Stimulated activated CD4-positive, alpha-beta T cell treated with anti-CD3 and anti-CD28 coated beads, Interleukin-15, amount 100 ng/mL, for 1 hour (primary cell): ENCODE data around the gene GXYLT2.
"Not testable (repeated sequence)": the region's sequence is repeated elsewhere in the genome, so short reads cannot be mapped to it uniquely, and the experiment has no call there.

Experiments used
- DNase-seq, 2 donors: peaks; one replicate each; pipeline ENCODE4 v3.0.0-alpha.2; 2020; ENCODE audit warnings: low read depth in 1 of 2, low spot score in 1 of 2

GXYLT2 gene

DNA sequence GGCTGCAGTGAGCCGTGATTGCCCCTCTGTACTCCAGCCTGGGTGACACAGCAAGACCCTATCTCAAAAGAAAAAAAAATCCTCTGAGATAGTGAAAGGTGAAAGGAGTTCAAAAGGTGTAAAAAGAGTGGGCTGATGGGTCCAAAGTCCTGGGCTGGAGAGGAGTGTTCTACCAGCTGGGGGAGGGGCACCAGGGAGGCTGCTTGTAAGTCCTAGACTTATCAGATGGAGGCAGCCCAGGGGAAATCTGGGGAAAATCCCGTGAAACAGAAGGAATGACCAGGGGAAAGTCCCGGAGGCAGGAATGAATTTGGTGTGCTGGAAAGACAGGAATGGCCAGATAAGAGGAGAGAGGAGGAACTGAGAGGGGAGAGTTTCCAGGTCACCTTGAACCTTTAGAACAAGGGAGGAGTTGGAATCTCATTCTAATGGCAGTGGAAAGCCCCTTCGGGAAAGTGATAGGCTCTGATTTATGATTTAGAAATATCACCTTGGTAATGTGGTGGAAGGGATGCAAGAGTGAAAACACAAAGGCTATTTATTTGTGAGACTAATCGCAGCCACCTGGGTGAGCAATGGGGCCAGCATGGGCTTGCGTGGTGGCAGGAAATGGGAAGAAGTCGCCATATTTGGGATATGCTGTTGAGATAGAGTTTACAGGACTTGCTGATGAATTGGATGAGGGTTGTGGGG, 85.3 kb downstream of the GXYLT2 start:
- DNase-seq = no peak

DNA sequence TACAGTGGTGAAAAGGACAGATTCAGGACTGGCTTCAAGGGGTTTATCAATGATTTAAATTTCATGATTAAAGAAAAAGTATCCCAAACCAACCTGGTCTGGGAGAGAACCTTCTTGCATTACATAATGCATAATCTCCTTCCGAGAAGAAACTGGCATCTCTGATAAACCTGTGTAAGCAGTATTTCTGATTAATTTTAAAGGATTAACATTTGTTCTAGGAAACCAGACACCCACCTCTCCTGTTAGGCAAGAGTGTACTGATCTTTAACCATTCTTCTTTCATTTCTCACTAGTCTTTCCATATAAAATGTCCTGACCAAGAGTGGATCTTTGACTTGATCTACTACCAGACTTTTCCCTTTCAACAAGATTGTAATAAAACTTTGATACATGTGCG, 85.9 kb downstream of the GXYLT2 start:
- no peak for DNase-seq

DNA sequence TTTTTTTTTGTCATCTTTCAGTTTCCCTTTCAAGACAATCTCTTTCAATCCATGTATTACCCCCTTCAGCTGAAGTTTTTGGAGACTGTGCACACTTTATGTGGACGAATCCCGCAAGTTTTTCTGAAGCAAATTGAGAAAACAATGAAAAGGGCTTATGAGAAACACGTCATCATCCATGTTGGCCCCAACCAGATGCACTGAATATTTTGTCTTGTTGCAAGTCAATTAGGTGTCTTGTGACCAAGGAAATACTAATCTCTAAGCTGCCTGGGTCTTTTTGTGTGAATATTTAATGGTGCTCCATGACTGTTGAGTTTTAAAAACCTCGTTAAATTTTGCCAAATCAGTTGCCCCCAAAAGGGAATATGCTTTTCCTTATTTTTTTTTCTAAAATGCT, 87.1 kb downstream of the GXYLT2 start:
- no peak for DNase-seq

DNA sequence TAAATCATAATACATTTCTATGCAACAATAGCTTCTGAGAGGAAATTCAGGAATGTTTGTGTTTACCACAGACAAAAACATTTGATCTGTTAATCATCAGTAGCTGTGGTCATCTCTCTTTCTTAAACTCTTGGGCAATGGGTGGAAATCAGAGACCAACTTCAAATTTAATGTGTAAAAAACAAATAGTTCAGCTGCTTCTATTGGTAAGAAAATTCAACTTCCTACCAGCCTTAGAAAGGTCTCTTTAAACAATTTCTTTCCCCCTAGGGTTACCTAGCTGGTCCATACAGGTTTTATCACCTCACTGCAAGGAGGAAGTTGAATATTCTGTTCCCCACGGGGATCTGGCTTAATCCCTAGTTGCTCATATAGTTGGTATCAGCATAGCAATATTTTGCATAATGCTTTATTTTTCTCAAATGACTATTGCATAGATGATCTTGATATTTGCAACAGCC, 88.5 kb downstream of the GXYLT2 start:
- no peak for DNase-seq

DNA sequence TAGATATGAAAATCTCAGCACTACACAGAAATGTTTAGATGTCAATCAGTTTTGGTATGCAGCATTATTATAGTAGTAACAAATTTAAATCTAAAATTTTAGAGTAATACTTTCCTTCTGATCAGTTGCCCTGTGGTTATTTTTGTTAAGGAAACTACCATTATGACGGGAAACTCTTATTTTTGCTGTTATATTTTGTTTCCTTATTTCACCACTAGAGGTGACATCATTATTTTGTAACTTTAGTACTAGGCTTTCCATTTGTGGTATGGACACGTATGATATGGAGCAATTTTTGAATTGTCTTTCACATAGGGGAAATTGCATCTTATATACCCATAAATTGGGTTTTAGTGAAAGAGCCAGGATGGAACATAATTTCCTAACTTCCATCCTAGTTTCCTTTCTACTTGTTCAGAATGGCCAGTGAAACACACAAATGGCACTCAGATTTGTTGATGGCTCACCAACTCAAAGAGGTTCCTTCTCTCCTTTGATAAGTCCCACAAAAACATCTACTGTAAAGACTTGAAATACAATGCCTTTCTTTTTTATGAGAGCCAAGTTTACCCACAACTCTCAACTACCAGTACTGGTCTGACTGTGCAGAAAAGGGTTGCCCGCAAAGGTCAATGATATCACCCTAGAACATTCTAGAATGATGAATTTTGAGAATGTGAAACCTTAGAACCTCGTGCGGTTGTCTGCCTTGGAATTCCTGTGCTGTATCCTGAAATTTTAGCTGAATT, 89.4 kb downstream of the GXYLT2 start:
- no peak for DNase-seq

DNA sequence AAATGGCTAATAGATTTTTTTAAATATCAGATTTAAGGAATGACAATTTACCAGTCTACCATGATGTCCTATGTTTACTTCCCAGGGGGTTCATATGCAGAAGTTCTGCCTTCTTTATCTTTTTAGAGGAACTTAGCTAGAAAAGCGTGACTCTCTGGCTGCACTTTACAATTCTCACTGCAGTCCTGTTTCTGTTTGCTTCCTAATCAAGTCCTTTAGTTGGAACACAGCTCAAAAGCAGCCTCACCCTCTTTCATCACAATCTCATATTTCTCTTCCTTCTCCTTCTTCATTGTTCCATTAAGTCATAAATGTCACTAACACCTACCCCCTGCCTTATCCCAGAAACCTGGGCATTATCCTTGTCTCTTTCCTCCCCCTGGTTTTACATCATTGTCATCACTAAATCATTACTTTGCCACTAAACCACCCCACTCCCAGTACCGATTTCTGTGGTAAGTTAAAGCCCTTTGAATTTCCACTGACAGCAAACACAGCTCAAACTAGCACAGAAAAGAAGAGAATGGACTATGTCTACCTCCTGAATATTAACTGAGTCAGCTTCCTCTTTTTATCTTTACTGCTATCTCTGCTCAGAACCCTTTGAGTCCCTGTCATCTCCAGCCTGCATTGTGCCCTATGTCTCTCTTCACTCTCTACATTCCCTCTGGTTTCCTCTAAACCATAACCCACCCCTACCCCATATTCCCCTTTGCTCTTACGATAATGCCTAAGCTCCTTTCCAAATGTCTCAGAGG, 94.9 kb downstream of the GXYLT2 start:
- no peak for DNase-seq

DNA sequence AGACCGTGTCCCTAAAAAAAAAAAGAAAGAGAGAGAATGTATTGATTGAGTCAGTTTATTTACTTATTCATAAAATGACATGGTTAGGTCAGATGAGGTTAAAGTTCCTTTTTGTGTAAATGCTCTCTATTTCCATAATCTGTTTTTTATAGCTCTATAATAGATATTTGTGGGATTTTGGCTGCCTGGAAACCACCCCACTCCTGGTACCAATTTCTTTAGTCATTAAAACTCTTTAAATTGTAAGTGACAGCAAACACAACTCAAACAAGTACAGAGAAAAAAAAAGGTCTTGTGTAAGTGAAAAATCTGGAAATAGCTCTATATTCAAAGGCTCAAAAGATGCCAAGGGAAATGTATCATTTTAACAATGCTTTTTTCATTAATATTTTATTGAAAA, 97.7 kb downstream of the GXYLT2 start:
- no peak for DNase-seq

DNA sequence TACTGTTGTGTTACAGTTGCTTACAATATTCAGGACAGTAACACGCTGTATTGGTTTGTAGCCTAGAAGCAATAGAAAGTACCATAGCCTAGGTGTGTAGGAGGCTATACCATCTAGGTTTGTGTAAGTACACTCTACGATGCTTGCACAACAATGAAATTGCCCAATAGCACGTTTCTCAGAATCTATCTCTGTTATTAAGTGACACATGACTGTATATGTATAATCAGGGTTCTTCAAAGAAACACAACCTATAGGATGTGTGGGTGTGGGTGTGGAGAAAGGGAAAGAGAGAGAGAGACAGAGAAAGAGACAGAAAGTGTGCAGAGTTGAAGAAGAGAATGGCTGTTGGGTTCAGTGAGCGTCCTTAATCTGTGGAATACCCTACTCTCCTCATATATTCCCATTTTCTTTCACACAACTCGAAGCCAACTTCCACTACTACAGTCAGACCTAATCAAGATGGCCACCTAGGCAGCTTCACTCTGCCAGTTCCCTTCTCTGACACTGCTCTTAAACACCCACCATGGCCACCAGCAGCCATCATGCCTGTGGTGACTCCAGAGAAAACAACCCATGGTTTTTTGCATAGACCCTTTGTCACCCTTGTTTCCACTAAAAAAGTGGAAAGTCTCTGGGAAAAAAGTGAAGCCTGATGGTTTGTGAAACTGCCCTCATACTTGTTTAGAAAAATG, 103.0 kb downstream of the GXYLT2 start:
- no peak for DNase-seq

DNA sequence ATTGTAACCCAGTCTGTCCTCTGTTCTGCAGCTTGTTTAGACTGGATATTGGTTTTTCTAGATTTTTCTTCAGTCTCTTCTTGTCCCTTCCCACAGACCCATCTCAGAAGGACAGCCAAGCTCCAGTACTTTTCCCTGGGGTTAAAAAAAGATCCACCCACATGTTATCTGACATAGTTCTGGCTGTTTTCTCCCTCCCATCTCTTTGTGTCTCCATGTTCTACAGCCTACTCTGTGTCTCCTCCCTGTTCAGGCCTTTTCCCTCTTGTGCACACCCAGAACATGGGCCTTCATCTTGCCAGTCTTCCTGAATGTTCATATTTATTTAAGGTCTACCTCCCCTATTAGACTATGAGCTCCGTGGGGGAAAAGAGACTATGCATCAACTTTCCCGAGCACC, 103.7 kb downstream of the GXYLT2 start:
- no peak for DNase-seq

DNA sequence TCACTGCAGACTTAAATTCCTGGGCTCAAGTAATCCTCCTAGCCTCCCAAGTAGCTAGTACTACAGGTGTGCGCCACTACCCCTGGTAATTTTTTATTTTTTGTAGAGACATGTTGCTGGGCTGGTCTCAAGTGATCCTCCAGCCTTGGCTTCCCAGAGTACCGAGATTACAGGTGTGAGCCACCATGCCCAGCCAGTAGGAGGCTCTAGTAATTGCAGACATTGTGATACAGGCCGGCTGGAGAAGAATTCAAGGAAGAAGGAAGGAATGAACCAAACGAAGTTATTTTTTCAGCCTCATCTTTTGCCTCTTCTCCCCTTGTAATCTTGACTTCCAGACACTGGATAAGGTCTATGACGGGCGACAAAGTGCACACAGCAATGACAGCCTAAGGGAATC, 105.5 kb downstream of the GXYLT2 start:
- no peak for DNase-seq

DNA sequence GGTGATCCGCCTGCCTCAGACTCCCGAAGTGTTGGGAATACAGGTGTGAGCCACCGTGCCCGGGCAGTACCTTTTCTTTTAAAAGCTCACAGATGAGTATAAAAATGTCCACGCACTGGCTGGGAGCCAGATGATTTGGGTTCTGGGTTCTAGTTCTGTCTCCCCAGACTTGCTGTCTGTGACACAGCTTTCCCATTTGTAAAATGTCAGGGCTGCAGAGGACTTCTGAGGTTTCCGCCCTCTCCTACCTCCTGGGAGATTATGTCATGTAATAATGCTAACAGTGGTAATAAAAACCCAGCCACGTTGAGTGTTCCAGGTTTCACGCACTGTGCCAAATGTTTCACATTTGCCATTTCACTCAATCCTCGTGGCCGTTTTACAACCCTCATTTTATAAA, 107.5 kb downstream of the GXYLT2 start:
- DNase-seq = no peak

DNA sequence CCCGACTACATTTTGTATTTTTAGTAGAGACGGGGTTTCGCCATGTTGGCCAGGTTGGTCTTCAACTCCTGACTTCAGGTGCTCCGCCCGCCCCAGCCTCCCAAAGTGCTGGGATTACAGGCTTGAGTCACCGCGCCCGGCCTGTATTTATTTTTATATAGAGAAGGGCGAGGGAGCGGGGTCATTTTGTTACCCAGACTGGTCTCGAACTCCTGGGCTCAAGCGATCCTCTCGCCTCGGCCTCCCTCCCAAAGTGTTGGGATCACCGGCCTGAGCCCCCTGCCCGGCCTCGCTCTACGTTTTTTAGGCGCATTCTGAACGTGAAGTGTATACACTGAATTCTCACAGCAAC, 108.3 kb downstream of the GXYLT2 start:
- DNase-seq = no peak

DNA sequence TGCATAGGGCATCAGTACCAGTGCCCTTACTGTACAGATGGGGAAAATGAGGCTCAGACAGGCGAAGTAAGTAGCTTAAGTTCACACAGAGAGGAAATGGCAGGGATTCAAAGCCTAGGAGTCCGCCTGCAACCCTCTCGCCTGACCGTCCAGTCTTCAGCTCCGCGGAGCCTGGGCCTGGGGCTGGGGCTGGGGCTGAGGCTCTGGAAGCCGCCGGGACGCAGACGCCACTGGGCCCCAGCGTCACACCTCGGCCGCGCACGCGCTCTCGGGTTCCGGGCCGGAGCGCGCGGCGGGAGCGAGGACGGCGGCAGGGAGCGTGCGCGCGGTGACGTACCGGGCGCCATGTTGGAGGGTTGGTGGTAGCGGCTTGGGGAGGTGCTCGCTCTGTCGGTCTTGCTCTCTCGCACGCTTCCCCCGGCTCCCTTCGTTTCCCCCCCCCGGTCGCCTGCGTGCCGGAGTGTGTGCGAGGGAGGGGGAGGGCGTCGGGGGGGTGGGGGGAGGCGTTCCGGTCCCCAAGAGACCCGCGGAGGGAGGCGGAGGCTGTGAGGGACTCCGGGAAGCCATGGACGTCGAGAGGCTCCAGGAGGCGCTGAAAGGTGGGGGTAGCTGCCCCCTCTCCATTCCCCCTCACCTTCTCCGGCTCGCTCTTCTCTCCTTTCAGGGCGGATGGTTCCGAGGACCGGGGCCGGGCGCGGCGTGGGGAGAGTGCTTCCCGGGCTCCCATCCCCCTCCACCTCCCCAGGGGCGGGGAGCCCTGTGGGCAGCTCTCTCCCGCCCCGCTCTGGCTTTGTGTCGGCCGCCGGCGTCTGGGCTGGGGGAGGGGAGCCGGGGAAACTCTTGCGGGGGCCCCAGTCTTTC, 108.9 kb downstream of the GXYLT2 start, which contains the start of gene PPP4R2:
Gene PPP4R2, plus strand, starts transcription at position 339 of the 861 bp plus-strand sequence. Its CDS starts 227 bp downstream, at position 566.
- DNase-seq = peak; percentile 83 to 89

DNA sequence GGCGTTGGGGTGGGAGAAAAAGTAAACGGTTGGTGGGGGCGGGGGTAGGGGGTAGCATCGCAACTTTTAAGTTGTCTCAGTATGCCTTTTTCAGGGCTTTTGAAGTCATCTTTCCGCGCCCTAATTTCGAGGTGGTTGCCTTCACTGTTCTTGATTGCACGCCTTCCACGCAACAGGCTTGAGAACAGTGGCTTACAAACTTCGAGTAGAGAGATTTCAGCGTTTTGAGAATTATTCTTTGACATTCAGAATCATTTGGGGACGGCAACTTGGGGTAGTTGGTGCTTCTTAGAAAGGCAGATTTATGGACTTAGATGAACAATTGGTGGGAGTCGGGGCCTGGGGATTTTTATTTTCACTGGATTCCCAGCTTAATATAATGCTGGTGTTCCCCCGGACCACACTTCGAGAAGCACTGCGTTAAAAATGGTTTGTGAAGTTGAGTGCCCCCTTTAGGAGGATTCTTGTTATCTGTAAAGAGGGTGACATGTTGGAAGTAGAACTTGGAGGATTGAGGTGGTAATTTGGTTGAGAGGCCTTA, 109.6 kb downstream of the GXYLT2 start:
- peak in 1 of 2 donors; percentile 3 for DNase-seq

DNA sequence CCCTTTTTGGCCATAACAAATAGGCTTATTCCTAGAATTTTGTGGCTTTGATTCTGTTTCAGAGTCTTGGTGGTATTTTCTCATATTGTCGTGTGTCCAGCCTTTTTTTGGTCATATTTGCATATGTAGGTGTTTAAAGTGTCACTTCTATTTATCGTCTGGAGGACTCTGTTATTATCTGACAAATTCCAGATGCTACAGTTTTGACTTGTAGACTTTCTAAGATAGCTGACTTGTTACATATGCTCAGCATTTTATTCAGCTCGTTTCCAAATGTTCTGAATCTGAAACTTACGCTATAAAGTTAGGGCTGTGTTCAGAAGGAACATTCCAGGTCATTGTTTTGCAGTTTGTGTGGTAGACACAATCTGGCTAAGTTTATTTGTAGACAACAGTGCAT, 110.6 kb downstream of the GXYLT2 start:
- DNase-seq = no peak

DNA sequence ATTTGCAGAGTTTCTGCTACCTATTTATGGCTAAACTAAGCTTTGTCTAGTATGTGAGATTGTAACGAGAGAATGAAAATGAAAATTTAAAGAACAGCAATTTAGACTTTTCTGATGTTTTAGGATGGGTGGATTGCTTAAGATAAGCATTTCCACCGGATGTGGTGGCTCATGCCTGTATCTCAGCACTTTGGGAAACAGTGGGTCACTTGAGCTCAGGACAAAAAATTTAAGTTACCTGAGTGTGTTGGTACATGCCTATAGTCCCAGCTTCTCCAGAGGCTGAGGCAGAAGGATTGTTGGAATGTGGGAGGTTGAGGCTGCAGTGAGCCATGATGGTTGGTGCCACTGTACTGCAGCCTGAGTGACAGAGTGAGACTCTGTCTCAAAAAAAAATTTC, 112.1 kb downstream of the GXYLT2 start:
- DNase-seq = no peak

DNA sequence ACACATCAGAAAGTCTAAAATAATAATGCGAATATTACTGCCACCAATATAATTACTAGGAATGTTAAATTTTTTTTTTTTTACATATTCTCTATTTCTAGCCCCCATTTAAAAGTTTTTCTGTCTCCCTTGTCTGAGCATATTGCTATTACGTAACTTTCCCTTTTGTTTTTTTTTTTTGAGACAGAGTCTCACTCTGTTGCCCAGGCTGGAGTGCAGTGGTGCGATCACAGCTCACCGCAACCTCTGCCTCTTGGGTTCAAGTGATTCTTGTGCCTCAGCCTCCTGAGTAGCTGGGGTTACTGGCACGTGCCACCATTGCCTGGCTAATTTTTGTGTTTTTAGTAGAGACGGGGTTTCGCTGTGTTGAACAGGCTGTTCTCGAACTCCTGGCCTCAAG, 115.2 kb downstream of the GXYLT2 start:
- not testable (repeated sequence) for DNase-seq

DNA sequence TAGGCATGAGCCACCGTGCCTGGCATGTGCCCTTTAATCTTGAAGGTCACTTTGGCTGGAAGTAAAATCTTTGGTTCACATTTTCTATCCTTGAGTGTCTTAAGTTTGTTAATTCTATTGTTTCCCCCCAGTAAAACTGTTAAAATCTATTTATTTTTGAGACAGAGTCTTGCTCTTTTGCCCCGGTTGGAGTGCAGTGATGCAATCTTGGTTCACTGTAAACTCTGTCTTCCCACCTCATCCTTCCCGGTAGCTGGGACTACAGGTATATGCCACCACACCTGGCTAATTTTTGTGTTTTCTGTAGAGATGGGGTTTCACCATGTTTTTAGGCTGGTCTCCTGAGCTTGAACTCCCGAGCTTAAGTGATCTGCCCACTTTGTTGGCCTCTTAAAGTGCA, 116.5 kb downstream of the GXYLT2 start:
- no peak for DNase-seq

DNA sequence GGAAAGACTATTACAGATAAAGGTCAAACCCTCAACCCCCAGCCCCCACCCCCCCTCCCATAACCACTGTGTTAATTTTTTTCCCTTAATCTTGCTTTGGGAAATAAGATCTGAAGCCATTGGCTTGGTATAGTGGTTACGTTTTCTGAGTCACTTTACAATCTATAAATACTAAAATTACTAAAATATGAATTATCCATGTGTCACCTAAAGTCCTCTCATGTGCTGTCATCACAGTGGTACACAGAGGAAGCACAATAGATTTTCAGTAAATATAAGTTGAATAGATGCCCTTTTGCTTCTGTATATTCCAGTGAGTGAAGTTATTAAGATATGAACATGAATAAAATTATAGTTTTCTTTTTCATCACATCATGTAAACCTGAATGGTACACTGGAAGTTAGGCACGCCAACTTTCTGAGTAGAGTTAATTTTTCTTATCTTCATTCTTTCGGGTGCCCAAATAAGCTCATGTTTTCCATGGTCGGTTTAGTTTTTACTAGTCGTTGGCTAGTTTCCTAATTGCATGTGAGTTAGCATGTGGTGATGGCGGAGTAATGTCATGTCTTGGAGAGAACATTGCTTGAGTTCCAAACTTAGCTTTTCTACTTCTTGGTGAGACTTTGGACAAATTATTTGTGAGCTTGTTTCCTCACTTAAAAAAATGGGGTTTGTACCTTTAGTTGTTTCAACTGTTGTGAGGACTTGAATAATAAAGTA, 120.3 kb downstream of the GXYLT2 start:
- no peak for DNase-seq

DNA sequence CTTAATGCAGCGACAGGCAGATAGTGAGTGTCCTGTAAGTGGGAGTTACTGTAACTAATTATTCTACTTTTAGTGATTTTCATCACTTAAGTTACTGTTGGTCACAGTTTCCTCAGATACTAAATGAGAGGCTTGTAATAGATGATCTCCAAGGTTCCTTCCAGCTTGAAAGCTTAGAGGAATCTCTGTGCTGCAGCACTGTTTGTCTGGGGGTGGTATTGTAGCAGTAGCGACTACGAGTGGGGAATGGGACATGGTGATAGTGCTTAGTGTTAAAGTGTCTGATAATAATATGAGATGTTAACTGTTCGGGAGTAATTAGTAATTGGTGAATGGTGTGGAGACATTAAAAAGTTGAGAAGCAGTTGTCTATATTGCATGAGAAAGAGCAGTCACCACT, 121.2 kb downstream of the GXYLT2 start:
- no peak for DNase-seq
